Measurements from ENCODE around the gene ANK3.

ANK3 gene

DNA sequence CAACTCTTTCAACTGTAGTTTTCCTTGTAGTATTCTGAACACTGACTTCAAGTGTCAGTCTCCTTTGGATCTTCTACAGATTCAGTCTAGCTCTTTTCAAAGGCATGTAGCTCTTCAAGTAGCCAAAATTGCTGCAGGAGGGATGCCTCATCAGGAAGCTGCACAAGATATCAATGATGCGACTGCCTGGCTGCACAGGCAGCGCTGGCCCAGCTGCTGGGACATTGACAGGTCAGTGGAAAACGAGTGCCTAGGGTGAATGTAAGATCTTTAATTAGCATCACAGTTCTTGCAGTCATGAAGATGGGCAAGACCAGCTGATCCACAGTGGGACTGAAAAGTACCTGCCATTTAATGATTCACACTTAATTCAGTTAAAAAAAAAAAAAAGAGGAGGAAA is 167.6 kb downstream of the ANK3 start:
- H3K9me3 ChIP-seq (ENCODE audit: control insufficient read depth, low read length): no peaks in the 10 kb centered on the region
- H3K4me1 ChIP-seq (ENCODE audit: control insufficient read depth, insufficient read depth, low read length): no peaks in the 10 kb centered on the region
- no peaks in the 10 kb centered on the region for H3K36me3 ChIP-seq (ENCODE audit: control insufficient read depth, insufficient read depth, low read length)
- WGBS, 2 experiments: 61 to 64% methylated on average over 3 of the region's 3 CpGs
- no peak overlapping the region for H3K4me3 ChIP-seq (ENCODE audit: insufficient read depth, low read depth, low read length)
- no peaks in the 10 kb centered on the region for H3K27me3 ChIP-seq (ENCODE audit: control insufficient read depth, insufficient read depth, low read length, poor library complexity, severe bottlenecking)
- H3K27ac ChIP-seq (ENCODE audit: insufficient read depth, low read depth, low read length, poor library complexity, severe bottlenecking): no peak overlapping the region

DNA sequence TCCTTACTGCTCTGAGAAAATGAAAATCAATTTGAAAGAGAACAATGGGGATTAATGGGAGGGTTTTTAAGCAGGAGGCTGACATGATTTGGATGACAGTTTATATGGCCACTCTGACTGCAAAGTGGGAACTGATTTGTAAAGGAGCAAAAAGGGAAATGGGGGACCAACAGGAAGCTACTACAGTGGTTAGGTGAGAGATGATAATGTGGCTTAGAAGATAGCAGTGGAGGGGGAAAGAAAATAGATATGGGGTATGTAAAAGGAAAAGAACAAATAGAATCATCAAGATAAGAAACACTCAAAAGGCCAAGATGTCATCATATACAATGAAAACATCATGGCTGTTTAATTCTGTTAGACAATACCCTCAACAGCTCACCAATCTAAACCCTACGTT is 177.5 kb downstream of the ANK3 start:
- H3K27ac ChIP-seq (ENCODE audit: insufficient read depth, low read depth, low read length, poor library complexity, severe bottlenecking): no peak overlapping the region
- no peaks in the 10 kb centered on the region for H3K4me1 ChIP-seq (ENCODE audit: control insufficient read depth, insufficient read depth, low read length)
- no peaks in the 10 kb centered on the region for H3K27me3 ChIP-seq (ENCODE audit: control insufficient read depth, insufficient read depth, low read length, poor library complexity, severe bottlenecking)
- no peaks in the 10 kb centered on the region for H3K9me3 ChIP-seq (ENCODE audit: control insufficient read depth, low read length)
- WGBS, 2 experiments: 90 to 100% methylated on average over 1 of the region's 1 CpG
- H3K36me3 ChIP-seq (ENCODE audit: control insufficient read depth, insufficient read depth, low read length): no peaks in the 10 kb centered on the region
- no peak overlapping the region for H3K4me3 ChIP-seq (ENCODE audit: insufficient read depth, low read depth, low read length)

DNA sequence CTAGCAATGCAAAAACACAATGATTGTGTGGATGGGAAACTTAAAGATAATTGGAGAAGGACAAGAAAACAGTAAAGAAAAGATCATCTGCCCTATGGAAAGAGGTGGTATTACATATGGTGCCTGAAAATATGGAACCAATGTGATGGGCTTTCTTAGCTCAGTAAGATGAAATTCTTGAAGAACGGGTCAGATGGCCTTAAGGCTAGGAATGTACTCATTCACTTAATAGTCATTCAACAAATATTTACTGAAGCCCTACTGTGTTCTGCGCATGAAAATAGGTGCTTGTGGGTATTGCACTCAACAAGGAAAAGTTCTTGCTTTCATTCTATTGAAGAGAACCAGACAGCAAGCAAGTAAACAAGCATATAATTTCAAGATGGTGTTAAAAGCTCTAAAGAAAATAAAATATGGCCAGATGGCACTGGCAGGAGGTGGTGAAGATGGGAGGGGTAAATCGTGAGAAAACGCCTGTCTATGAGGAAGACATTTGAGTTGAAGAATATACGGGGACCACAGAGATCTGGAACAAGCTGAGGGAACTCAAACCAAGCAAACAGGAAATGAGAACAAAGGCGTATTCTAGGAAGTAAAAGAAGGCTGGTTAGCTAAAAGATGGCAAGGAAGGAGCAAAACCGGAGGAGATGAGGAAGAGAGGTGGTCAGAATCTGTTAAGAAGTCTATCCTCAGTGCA is 179.7 kb downstream of the ANK3 start:
- no peaks in the 10 kb centered on the region for H3K36me3 ChIP-seq (ENCODE audit: control insufficient read depth, insufficient read depth, low read length)
- H3K9me3 ChIP-seq (ENCODE audit: control insufficient read depth, low read length): no peaks in the 10 kb centered on the region
- H3K4me3 ChIP-seq (ENCODE audit: insufficient read depth, low read depth, low read length): no peak overlapping the region
- WGBS, 2 experiments: 82 to 85% methylated on average over 7 of the region's 7 CpGs
- no peaks in the 10 kb centered on the region for H3K27me3 ChIP-seq (ENCODE audit: control insufficient read depth, insufficient read depth, low read length, poor library complexity, severe bottlenecking)
- H3K4me1 ChIP-seq (ENCODE audit: control insufficient read depth, insufficient read depth, low read length): no peaks in the 10 kb centered on the region
- H3K27ac ChIP-seq (ENCODE audit: insufficient read depth, low read depth, low read length, poor library complexity, severe bottlenecking): no peak overlapping the region

DNA sequence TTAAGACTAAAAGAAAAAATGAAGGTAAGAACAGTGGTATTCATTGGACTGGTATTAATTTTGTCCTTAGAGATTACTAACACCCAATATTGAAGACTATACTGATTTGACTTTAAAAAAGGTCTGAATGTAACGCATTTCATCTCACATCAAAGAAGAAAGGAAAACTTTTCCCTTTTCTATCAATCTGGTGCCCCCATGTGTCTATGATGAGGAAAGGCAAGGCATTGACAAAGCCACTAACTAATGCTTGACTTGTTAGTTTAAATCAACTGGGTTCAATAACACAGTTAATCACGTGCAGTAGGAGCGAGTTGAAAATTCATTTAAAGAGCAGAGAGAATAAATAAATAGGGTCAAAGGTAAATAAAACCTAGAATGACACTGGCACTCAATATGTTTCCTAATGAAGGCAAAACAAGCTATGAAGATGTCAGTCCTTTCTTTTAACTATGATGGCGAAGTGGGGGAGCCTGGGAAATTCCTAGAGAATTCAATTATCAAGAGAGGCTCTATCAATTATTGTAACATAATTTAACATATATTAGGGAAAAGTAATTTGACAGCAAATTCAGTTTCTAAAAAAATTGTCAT is 180.9 kb downstream of the ANK3 start:
- H3K4me1 ChIP-seq (ENCODE audit: control insufficient read depth, insufficient read depth, low read length): no peaks in the 10 kb centered on the region
- H3K27me3 ChIP-seq (ENCODE audit: control insufficient read depth, insufficient read depth, low read length, poor library complexity, severe bottlenecking): no peaks in the 10 kb centered on the region
- H3K27ac ChIP-seq (ENCODE audit: insufficient read depth, low read depth, low read length, poor library complexity, severe bottlenecking): no peak overlapping the region
- WGBS, 2 experiments: 31 to 33% methylated on average over 2 to 4 of the region's 4 CpGs
- H3K4me3 ChIP-seq (ENCODE audit: insufficient read depth, low read depth, low read length): no peak overlapping the region
- H3K9me3 ChIP-seq (ENCODE audit: control insufficient read depth, low read length): no peaks in the 10 kb centered on the region
- no peaks in the 10 kb centered on the region for H3K36me3 ChIP-seq (ENCODE audit: control insufficient read depth, insufficient read depth, low read length)

DNA sequence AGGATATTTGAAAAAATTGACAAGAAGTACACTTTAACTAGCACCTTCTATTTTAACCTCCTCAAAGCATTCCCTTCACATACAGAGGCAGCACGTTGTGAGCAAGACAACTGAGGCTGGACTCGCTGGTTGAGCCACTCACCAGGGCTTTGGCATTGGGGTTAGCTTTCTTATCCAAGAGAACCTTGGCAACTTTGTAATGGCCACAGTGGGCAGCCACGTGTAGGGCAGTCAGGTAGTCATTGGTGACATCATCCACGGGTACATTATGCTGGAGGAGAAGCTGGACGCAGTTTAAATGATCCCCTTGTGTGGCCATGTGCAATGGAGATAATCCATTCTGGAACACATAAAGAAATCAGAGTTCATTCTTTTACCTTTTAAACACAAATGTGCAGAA is 181.8 kb downstream of the ANK3 start:
- Histone ChIP-seq H3K9me3 (ENCODE audit: control insufficient read depth, low read length) (no peaks in the 10 kb centered on the region), H3K4me3 (ENCODE audit: insufficient read depth, low read depth, low read length) (no peak overlapping the region), H3K27me3 (ENCODE audit: control insufficient read depth, insufficient read depth, low read length, poor library complexity, severe bottlenecking) (no peaks in the 10 kb centered on the region), H3K27ac (ENCODE audit: insufficient read depth, low read depth, low read length, poor library complexity, severe bottlenecking) (no peak overlapping the region), H3K4me1 (ENCODE audit: control insufficient read depth, insufficient read depth, low read length) (no peaks in the 10 kb centered on the region), H3K36me3 (ENCODE audit: control insufficient read depth, insufficient read depth, low read length) (no peaks in the 10 kb centered on the region)
- 89 to 92% methylated on average over 5 of the region's 5 CpGs for WGBS, 2 experiments

DNA sequence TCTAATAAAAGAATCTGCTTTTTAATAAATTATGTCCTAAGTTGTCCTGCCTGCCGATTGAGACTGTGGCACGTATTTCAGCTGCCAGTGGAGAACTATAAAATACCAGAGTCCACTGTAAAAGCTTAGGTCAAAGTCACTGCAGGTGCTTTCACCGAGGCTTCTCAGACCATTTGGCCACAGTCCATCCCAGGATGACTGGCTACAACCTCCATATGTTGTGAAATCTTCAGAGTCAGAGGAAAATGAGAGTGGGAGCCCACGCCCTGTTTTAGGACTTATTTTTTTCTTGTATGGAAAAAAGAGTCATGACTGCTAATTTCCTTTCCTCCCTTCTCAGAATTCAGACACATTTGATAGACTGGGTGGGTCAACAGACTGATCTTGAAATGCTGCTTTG is 182.9 kb downstream of the ANK3 start:
- Histone ChIP-seq H3K27me3 (ENCODE audit: control insufficient read depth, insufficient read depth, low read length, poor library complexity, severe bottlenecking) (no peaks in the 10 kb centered on the region), H3K4me1 (ENCODE audit: control insufficient read depth, insufficient read depth, low read length) (no peaks in the 10 kb centered on the region), H3K9me3 (ENCODE audit: control insufficient read depth, low read length) (no peaks in the 10 kb centered on the region), H3K36me3 (ENCODE audit: control insufficient read depth, insufficient read depth, low read length) (no peaks in the 10 kb centered on the region), H3K4me3 (ENCODE audit: insufficient read depth, low read depth, low read length) (no peak overlapping the region), H3K27ac (ENCODE audit: insufficient read depth, low read depth, low read length, poor library complexity, severe bottlenecking) (no peak overlapping the region)
- WGBS, 2 experiments: 70 to 99% methylated on average over 3 to 4 of the region's 4 CpGs

DNA sequence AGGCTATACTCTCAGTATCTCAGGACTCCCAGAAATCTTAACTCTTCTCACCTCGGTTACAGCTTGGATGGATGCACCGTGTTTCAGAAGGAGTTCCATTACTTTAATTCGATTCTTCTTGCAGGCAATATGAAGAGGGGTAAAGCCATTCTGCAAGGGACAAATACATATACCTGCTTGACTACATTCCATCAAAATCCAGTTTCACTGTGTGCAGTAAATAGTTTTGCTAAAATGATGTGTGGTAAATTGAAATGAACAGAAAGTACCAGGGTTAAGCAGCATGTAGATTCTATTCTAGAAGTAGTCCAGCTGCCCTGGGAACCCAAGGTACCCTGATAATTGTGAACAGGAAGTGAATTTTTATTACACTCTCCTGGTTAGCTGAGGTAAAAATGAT is 183.9 kb downstream of the ANK3 start:
- no peaks in the 10 kb centered on the region for H3K36me3 ChIP-seq (ENCODE audit: control insufficient read depth, insufficient read depth, low read length)
- H3K27ac ChIP-seq (ENCODE audit: insufficient read depth, low read depth, low read length, poor library complexity, severe bottlenecking): no peak overlapping the region
- no peak overlapping the region for H3K4me3 ChIP-seq (ENCODE audit: insufficient read depth, low read depth, low read length)
- no peaks in the 10 kb centered on the region for H3K27me3 ChIP-seq (ENCODE audit: control insufficient read depth, insufficient read depth, low read length, poor library complexity, severe bottlenecking)
- H3K4me1 ChIP-seq (ENCODE audit: control insufficient read depth, insufficient read depth, low read length): no peaks in the 10 kb centered on the region
- WGBS, 2 experiments: 87 to 94% methylated on average over 3 of the region's 3 CpGs
- no peaks in the 10 kb centered on the region for H3K9me3 ChIP-seq (ENCODE audit: control insufficient read depth, low read length)

DNA sequence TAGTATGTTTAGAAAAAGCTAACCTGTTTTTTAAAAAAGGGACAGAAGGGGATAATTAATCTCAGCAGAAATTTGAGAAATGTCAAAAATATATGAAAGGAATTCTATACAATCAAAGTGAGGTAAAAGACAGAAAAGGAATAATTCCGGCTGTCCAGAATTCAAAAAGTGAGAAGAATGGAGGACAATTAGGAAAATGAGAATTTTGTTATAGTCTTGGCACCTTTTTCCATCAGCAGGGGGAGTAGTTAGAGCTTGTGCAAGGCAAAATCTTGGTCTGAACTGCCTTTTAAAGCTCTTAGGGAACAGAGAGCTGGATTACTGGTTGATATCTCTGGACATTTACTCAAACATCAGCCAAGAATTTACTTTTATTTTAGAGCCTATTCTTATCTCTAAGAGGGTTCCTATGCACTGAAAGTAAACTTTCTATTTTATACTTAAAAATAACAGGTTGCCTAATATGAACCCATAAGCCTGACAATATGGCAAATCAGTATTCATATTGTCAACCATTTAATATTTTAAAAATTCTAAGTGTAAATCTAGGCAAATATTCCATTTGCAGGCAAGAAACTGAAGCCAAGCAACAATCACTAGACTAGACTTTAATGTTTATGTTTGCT is 185.6 kb downstream of the ANK3 start:
- Histone ChIP-seq H3K36me3 (ENCODE audit: control insufficient read depth, insufficient read depth, low read length) (no peaks in the 10 kb centered on the region), H3K27ac (ENCODE audit: insufficient read depth, low read depth, low read length, poor library complexity, severe bottlenecking) (no peak overlapping the region), H3K9me3 (ENCODE audit: control insufficient read depth, low read length) (no peaks in the 10 kb centered on the region), H3K27me3 (ENCODE audit: control insufficient read depth, insufficient read depth, low read length, poor library complexity, severe bottlenecking) (no peaks in the 10 kb centered on the region), H3K4me3 (ENCODE audit: insufficient read depth, low read depth, low read length) (no peak overlapping the region), H3K4me1 (ENCODE audit: control insufficient read depth, insufficient read depth, low read length) (no peaks in the 10 kb centered on the region)
- 73 to 91% methylated on average over 1 of the region's 1 CpG for WGBS, 2 experiments

DNA sequence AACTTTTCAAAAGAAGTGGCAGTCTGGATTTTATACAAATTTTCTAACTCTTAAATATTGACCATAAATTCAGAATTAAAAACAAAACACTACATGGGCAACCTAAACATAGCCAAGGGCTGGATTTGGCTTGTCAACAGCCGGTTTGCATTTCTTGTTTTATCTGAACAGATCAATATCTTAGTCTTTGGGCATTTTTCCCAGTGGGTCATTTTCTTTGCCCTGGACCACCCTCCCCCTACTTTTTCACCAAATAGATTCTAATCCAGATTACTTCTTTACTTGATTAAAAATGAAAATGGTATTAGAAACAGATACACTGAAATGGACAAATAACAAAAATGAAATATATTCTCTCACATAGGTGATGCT is 189.0 kb downstream of the ANK3 start:
- Histone ChIP-seq H3K36me3 (ENCODE audit: control insufficient read depth, insufficient read depth, low read length) (no peaks in the 10 kb centered on the region), H3K27me3 (ENCODE audit: control insufficient read depth, insufficient read depth, low read length, poor library complexity, severe bottlenecking) (no peaks in the 10 kb centered on the region), H3K27ac (ENCODE audit: insufficient read depth, low read depth, low read length, poor library complexity, severe bottlenecking) (no peak overlapping the region), H3K4me1 (ENCODE audit: control insufficient read depth, insufficient read depth, low read length) (no peaks in the 10 kb centered on the region), H3K4me3 (ENCODE audit: insufficient read depth, low read depth, low read length) (no peak overlapping the region), H3K9me3 (ENCODE audit: control insufficient read depth, low read length) (no peaks in the 10 kb centered on the region)
- 87 to 100% methylated on average over 1 of the region's 1 CpG for WGBS, 2 experiments

DNA sequence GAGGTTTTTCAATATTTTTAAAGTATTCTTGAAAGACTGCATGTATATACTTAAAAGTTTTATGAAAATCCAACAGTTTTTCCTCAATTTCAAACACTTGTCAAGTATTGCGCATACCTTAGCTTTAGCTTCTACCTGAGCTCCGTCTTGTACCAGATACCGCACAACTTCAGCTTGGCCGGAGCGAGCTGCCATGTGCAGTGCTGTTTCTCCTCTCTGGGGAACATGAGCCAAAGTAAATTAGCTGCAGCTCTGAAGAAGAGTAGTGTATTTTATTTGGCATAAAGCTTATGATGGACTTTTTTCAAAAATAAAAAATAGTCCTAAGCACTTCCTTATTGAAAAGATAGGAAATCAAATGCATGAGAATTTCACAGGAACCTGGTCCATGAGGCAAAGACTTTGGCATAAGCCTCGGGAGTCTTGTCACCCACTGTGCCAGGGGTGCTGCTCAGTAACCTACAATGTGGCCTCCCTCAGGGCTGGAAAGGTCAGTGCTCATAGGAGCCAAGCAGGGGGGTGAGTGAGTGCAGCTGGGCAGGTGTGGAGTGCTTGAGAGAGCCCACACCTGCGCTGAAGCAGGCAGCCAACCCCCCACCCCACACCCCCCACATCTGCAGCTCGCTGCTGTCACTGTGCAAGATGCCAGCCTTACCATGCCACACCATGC is 189.5 kb downstream of the ANK3 start:
- Histone ChIP-seq H3K36me3 (ENCODE audit: control insufficient read depth, insufficient read depth, low read length) (no peaks in the 10 kb centered on the region), H3K27ac (ENCODE audit: insufficient read depth, low read depth, low read length, poor library complexity, severe bottlenecking) (no peak overlapping the region), H3K9me3 (ENCODE audit: control insufficient read depth, low read length) (no peaks in the 10 kb centered on the region), H3K27me3 (ENCODE audit: control insufficient read depth, insufficient read depth, low read length, poor library complexity, severe bottlenecking) (no peaks in the 10 kb centered on the region), H3K4me1 (ENCODE audit: control insufficient read depth, insufficient read depth, low read length) (no peaks in the 10 kb centered on the region), H3K4me3 (ENCODE audit: insufficient read depth, low read depth, low read length) (no peak overlapping the region)
- WGBS, 2 experiments: 92 to 93% methylated on average over 8 of the region's 8 CpGs
